ENCODE data around the gene VWA3B. TPM values are rescaled to one million over a fixed set of nuclear protein-coding genes. Genes with fewer than 3 reads are reported as not detected.
"Not testable (repeated sequence)": the region's sequence is repeated elsewhere in the genome, so short reads cannot be mapped to it uniquely, and the experiment has no call there.

Gene VWA3B
- total RNA-seq, 1 donor from 2014 or later, result not detected

- H3K27me3 Mint-ChIP-seq (ENCODE audit: low read depth), result peaks cover 18% of the 10 kb centered on the region
- no peak overlapping the region for H3K27ac Mint-ChIP-seq
- H3K9me3 Mint-ChIP-seq, result peaks cover 8% of the 10 kb centered on the region
- no peaks in the 10 kb centered on the region for H3K36me3 Mint-ChIP-seq
- no peaks in the 10 kb centered on the region for H3K4me1 Mint-ChIP-seq
- TF ChIP-seq CTCF (IDR thresholded peaks at IDR 0.05; ENCODE audit: unreplicated experiment), result no peak
- no peak overlapping the region for H3K4me3 Mint-ChIP-seq
- DNase-seq (ENCODE audit: low spot score in 2 of 2, unreplicated experiment in 2 of 2), result no peak
Measured at GRCh38 chr2:98314251-98314650, 227.3 kb downstream of the VWA3B start.

- Mint-ChIP-seq H3K4me3 (no peak overlapping the region), H3K27ac (no peak overlapping the region), H3K27me3 (ENCODE audit: low read depth) (peaks cover 6% of the 10 kb centered on the region), H3K9me3 (peaks cover 19% of the 10 kb centered on the region), H3K4me1 (no peaks in the 10 kb centered on the region), H3K36me3 (peaks cover 3% of the 10 kb centered on the region)
- DNase-seq (ENCODE audit: low spot score in 2 of 2, unreplicated experiment in 2 of 2), result no peak
- TF ChIP-seq CTCF (IDR thresholded peaks at IDR 0.05; ENCODE audit: unreplicated experiment), result no peak
Measured at GRCh38 chr2:98315957-98316356, 229.0 kb downstream of the VWA3B start.

- Mint-ChIP-seq H3K27ac (no peak overlapping the region), H3K27me3 (ENCODE audit: low read depth) (peaks cover 6% of the 10 kb centered on the region), H3K9me3 (peaks cover 27% of the 10 kb centered on the region), H3K4me1 (no peaks in the 10 kb centered on the region), H3K4me3 (no peak overlapping the region), H3K36me3 (peaks cover 3% of the 10 kb centered on the region)
- no peak for DNase-seq (ENCODE audit: low spot score in 2 of 2, unreplicated experiment in 2 of 2)
- TF ChIP-seq CTCF (IDR thresholded peaks at IDR 0.05; ENCODE audit: unreplicated experiment), result no peak
Measured at GRCh38 chr2:98317214-98317613, 230.2 kb downstream of the VWA3B start.

- H3K4me3 Mint-ChIP-seq; DNase-seq (ENCODE audit: low spot score in 2 of 2, unreplicated experiment in 2 of 2); H3K4me1 Mint-ChIP-seq; H3K27ac Mint-ChIP-seq; H3K27me3 Mint-ChIP-seq (ENCODE audit: low read depth); H3K36me3 Mint-ChIP-seq: not testable (repeated sequence)
- H3K9me3 Mint-ChIP-seq, result peaks cover 47% of the 10 kb centered on the region
Measured at GRCh38 chr2:98320171-98320570, 233.2 kb downstream of the VWA3B start.

- peaks cover 48% of the 10 kb centered on the region for H3K9me3 Mint-ChIP-seq
- H3K36me3 Mint-ChIP-seq, result peaks cover 3% of the 10 kb centered on the region
- no peaks in the 10 kb centered on the region for H3K4me1 Mint-ChIP-seq
Measured at GRCh38 chr2:98324181-98324580, 237.2 kb downstream of the VWA3B start.

GRCh38 chr2:98327776-98328175 is 240.8 kb downstream of the VWA3B start:
- H3K27me3 Mint-ChIP-seq (ENCODE audit: low read depth), result peaks cover 7% of the 10 kb centered on the region
- no peak overlapping the region for H3K4me3 Mint-ChIP-seq
- no peaks in the 10 kb centered on the region for H3K36me3 Mint-ChIP-seq
- H3K4me1 Mint-ChIP-seq, result no peaks in the 10 kb centered on the region
- DNase-seq (ENCODE audit: low spot score in 2 of 2, unreplicated experiment in 2 of 2), result no peak
- peaks cover 23% of the 10 kb centered on the region for H3K9me3 Mint-ChIP-seq
- TF ChIP-seq CTCF (IDR thresholded peaks at IDR 0.05; ENCODE audit: unreplicated experiment), result no peak
- H3K27ac Mint-ChIP-seq, result no peak overlapping the region

More at GRCh38 chr2:98324181-98324580, 237.2 kb downstream of the VWA3B start:
- Mint-ChIP-seq H3K27ac (no peak overlapping the region), H3K4me3 (no peak overlapping the region), H3K27me3 (ENCODE audit: low read depth) (no peaks in the 10 kb centered on the region)
- DNase-seq (ENCODE audit: low spot score in 2 of 2, unreplicated experiment in 2 of 2), result no peak
- TF ChIP-seq CTCF (IDR thresholded peaks at IDR 0.05; ENCODE audit: unreplicated experiment), result no peak
